ENCODE measurements around the gene GIT1.

DNA sequence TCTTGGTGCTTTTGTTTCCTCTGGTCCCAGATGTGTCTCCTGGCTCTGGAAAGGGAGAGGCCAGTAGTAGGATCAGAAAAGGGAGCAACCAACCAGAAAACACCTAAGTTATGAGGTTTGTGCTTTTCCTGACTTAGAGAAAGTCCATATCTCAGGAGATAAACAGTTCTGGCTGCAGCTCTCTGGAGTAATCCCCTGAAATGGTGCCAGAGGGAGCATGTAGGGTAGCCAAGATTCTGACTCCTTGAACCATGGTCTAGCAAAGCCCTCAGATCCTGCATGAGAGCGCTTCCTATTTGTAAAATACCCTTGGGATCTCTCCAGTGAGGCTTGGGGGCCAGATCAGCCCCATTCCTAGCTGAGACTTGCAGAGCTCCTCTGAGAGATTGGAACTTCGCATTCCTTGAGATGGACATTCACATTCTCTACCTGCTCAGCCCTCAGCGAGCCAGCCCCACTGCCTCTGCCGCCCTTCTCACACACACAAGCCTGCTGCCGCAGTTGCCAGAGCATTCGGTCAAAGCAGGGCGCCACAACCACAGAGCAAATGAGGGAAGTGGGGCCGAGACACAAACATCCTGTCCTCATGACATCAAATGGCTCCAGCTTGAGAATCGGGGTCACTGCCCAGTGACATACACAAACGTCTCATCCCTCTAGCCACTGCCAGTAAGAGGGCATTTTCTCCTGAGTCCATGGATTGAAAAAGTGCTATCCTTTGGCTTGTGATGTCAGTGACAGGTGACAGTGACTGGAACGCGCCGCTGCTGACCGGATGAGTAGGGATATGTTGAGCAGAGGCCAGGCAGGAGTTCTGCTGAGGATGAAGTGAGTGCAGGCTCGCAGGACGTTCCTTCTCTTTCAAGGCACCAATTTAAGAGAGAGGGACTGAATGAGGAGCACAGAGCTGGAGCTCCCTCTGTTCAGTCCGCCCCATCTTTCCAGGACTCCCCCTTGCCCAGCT is 27.6 kb downstream of the GIT1 start:
- TF ChIP-seq CTCF (IDR thresholded peaks at IDR 0.05), result no peak
- no peak for TF ChIP-seq POLR2A (IDR thresholded peaks at IDR 0.05)

Data from adrenal gland (tissue), 5 donors.